Natural killer cell (primary cell): ENCODE measurements around the gene ANKRD17. TPM values are rescaled to one million over a fixed set of nuclear protein-coding genes. Genes with fewer than 3 reads are reported as not detected.

Source experiments
- ATAC-seq, 3 donors: fragments of 150-1000 bp in 2 of 3; fragments of 200-7000 bp in 1 of 3; cut with Tn5 transposase; 1 replicate in 1 of 3; 2 replicates in 2 of 3; pipeline ENCODE4 v1.10.0; 2021; ENCODE audit warnings: mild to moderate bottlenecking in 2 of 3, moderate library complexity in 2 of 3
- DNase-seq, 2 donors: peaks; one replicate each; pipeline versions ENCODE4 v3.0.0 to v3.0.0-alpha.2; 2013 to 2021; ENCODE audit warnings: mixed read lengths in 1 of 2
- H3K27ac ChIP-seq: one replicate; pipeline ENCODE4 v1.5.1; 2013; ENCODE audit warnings: mild to moderate bottlenecking, low read length
- H3K27me3 ChIP-seq: one replicate; pipeline ENCODE4 v1.6.1; 2013; ENCODE audit warnings: low read length; ENCODE audit not compliant: control insufficient read depth, insufficient read depth
- H3K36me3 ChIP-seq: one replicate; pipeline ENCODE4 v1.6.1; 2013; ENCODE audit warnings: low read length; ENCODE audit not compliant: control insufficient read depth, insufficient read depth
- H3K4me1 ChIP-seq: one replicate; pipeline ENCODE4 v1.6.1; 2013; ENCODE audit warnings: low read length; ENCODE audit not compliant: control insufficient read depth, insufficient read depth
- H3K4me3 ChIP-seq: one replicate; pipeline ENCODE4 v1.5.1; 2013; ENCODE audit warnings: low read length
- H3K9me3 ChIP-seq: one replicate; pipeline ENCODE4 v1.6.1; 2013; ENCODE audit warnings: low read length; ENCODE audit not compliant: control insufficient read depth, insufficient read depth
- H3K27ac Mint-ChIP-seq, 2 donors: one replicate each; pipeline ENCODE4 v1.8.0; 2022; ENCODE audit warnings: mild to moderate bottlenecking in 2 of 2, mixed read lengths in 2 of 2, moderate library complexity in 1 of 2
- H3K27me3 Mint-ChIP-seq, 2 donors: one replicate each; pipeline ENCODE4 v1.8.0; 2022; ENCODE audit warnings: low read depth in 2 of 2, mixed read lengths in 2 of 2
- H3K36me3 Mint-ChIP-seq: one replicate; pipeline ENCODE4 v1.8.0; 2022; ENCODE audit warnings: mixed read lengths
- H3K4me1 Mint-ChIP-seq, 2 donors: one replicate each; pipeline ENCODE4 v1.8.0; 2022; ENCODE audit warnings: mixed read lengths in 2 of 2
- H3K4me3 Mint-ChIP-seq: one replicate; pipeline ENCODE4 v1.8.0; 2022; ENCODE audit warnings: mild to moderate bottlenecking, moderate library complexity, mixed read lengths
- H3K9me3 Mint-ChIP-seq, 2 donors: one replicate each; pipeline ENCODE4 v1.8.0; 2022; ENCODE audit warnings: mixed read lengths in 2 of 2
- WGBS: methylation state at CpG from one replicate; pipeline ENCODE4 v1.1.7; 2013; ENCODE audit warnings: missing lambda C conversion rate; ENCODE audit not compliant: insufficient coverage; 5-methylcytosine and 5-hydroxymethylcytosine counted together
- intact Hi-C: fragments of 100-400 bp; cut with micrococcal nuclease; formaldehyde crosslinking; loops from one replicate; pipeline ENCODE4 v1.14.2; 2022
- total RNA-seq, 4 donors: library from RNA; stranded (reverse); fragments of 120-200 nt in 1 of 4; gene quantifications; one replicate each; pipeline versions ENCODE4 v1.2.3 to v1.2.4, GENCODE V29; 2013 to 2022
- TF ChIP-seq, protein P1 (sequence below): fragments of 200-600 bp; IDR thresholded peaks from one replicate; pipeline ENCODE4 v1.8.0; 2022; ENCODE audit warnings: antibody characterized with exemption

The ANKRD17 gene
- total RNA-seq, 3 donors from 2014 or later (not counting 1 experiment from before 2014, with no cell fraction given), result 51.8 to 70.2 (median 63.0) TPM

DNA sequence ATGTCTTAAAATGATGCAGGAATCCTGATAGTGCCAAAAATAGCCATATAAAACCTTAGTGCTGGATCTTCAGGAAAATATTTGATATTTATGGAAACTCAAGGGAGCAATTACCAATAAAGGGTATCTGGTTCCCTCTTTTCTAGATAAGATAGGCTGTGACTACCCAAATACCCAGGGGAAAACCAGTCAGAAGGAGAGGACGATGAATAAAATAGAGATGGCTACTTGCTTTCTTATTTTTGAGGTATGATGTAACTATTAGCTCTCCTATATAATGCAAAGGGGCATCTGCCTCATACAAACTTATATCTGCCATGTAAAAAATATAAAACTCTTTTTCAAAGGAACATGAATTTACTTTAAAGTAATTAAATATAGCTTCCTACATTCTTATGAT lies 165.7 kb downstream of the ANKRD17 start:
- H3K36me3 Mint-ChIP-seq, result no peaks in the 10 kb centered on the region

DNA sequence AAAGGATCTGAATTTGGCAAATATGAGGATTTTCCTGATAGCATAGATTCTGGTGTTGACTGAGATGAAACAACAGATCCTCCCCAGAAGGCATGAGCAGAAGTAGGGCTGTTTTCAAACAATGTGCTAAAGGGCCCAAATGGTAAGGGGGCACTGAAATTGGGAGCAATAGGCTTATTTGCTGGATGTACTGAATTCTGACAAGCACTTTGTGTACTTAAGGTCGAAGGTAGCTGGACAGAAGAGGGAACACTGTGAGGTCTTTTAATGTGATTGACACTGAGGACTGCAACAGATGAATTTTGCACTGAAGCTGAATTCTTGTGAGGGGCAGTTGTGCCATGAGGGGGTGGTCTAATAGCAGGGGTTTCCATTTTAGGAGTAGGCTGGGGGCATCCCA lies 167.9 kb downstream of the ANKRD17 start:
- peaks cover 5% of the 10 kb centered on the region for H3K4me1 ChIP-seq
- H3K27ac ChIP-seq, result no peak overlapping the region
- H3K36me3 Mint-ChIP-seq, result no peaks in the 10 kb centered on the region
- H3K4me1 Mint-ChIP-seq, result peaks cover 0 to 14% of the 10 kb centered on the region in 2 donors
- no peaks in the 10 kb centered on the region for H3K9me3 Mint-ChIP-seq
- ATAC-seq, result no peak
- TF ChIP-seq, protein P1, sequence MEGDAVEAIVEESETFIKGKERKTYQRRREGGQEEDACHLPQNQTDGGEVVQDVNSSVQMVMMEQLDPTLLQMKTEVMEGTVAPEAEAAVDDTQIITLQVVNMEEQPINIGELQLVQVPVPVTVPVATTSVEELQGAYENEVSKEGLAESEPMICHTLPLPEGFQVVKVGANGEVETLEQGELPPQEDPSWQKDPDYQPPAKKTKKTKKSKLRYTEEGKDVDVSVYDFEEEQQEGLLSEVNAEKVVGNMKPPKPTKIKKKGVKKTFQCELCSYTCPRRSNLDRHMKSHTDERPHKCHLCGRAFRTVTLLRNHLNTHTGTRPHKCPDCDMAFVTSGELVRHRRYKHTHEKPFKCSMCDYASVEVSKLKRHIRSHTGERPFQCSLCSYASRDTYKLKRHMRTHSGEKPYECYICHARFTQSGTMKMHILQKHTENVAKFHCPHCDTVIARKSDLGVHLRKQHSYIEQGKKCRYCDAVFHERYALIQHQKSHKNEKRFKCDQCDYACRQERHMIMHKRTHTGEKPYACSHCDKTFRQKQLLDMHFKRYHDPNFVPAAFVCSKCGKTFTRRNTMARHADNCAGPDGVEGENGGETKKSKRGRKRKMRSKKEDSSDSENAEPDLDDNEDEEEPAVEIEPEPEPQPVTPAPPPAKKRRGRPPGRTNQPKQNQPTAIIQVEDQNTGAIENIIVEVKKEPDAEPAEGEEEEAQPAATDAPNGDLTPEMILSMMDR, result no peak
- no peaks in the 10 kb centered on the region for H3K27me3 Mint-ChIP-seq
- 96% methylated on average over 1 of the region's 1 CpG for WGBS
- H3K4me3 ChIP-seq, result no peak overlapping the region
- DNase-seq, result no peak
- no peaks in the 10 kb centered on the region for H3K9me3 ChIP-seq
- H3K4me3 Mint-ChIP-seq, result no peak overlapping the region
- intact Hi-C loops, result no loop called here
- H3K27ac Mint-ChIP-seq, result peak overlapping the region; percentile 27 to 79
- H3K36me3 ChIP-seq, result peaks cover 33% of the 10 kb centered on the region
- H3K27me3 ChIP-seq, result no peaks in the 10 kb centered on the region

More for the DNA sequence above, 165.7 kb downstream of the ANKRD17 start:
- Histone ChIP-seq H3K4me3 (no peak overlapping the region), H3K27me3 (no peaks in the 10 kb centered on the region), H3K4me1 (no peaks in the 10 kb centered on the region), H3K27ac (no peak overlapping the region), H3K36me3 (peaks cover 43% of the 10 kb centered on the region), H3K9me3 (no peaks in the 10 kb centered on the region)
- Mint-ChIP-seq H3K4me1 (peaks cover 0 to 9% of the 10 kb centered on the region in 2 donors), H3K27me3 (no peaks in the 10 kb centered on the region), H3K4me3 (no peak overlapping the region), H3K27ac (peak overlapping the region in 1 of 2 donors; percentile 27), H3K9me3 (no peaks in the 10 kb centered on the region)
- TF ChIP-seq, protein P1, result no peak
- no CpG with 5 or more reads among the region's 1 CpG for WGBS
- ATAC-seq, result no peak
- intact Hi-C loops, result no loop called here
- DNase-seq, result no peak

DNA sequence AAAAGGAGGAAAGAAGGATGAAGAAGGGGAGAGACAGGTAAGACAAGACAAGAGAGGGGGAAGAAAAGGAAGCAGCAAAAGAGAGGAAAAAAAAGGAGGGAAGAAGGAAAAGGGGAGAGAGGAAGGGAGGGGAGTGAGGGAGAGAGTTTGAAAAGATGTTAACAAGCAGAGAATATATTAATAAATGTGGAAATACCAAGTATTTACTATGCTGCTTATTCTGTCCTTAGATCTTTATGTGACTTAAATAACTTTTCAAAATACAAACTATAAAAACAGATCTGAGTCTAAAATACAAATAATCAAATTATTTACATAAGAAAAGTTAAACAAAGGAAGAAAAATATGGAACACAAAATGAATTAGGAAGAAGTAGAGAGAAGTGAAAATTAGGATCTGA lies 170.7 kb downstream of the ANKRD17 start:
- no peak for DNase-seq
- H3K27me3 Mint-ChIP-seq, result no peaks in the 10 kb centered on the region
- H3K4me1 ChIP-seq, result peaks cover 8% of the 10 kb centered on the region
- no peak overlapping the region for H3K4me3 Mint-ChIP-seq
- H3K27ac Mint-ChIP-seq, result peak overlapping the region; percentile 17 to 45
- no peak overlapping the region for H3K4me3 ChIP-seq
- no peak for ATAC-seq
- H3K27ac ChIP-seq, result no peak overlapping the region
- intact Hi-C loops, result loop anchor here (5.0 kb wide), 1 partner anchor 169 kb away; the partner anchor contains the start of gene ANKRD17
- H3K27me3 ChIP-seq, result no peaks in the 10 kb centered on the region
- TF ChIP-seq, protein P1, result no peak
- peaks cover 0 to 14% of the 10 kb centered on the region in 2 donors for H3K4me1 Mint-ChIP-seq
- H3K36me3 Mint-ChIP-seq, result no peaks in the 10 kb centered on the region
- H3K36me3 ChIP-seq, result peaks cover 33% of the 10 kb centered on the region
- no peaks in the 10 kb centered on the region for H3K9me3 Mint-ChIP-seq
- no peaks in the 10 kb centered on the region for H3K9me3 ChIP-seq
